CD1c-positive myeloid dendritic cell (primary cell): ENCODE results near the gene CCL3.
"Not testable (repeated sequence)": the region's sequence is repeated elsewhere in the genome, so short reads cannot be mapped to it uniquely, and the experiment has no call there.

Experiments
- DNase-seq: peaks from one replicate; pipeline ENCODE4 v3.0.0-alpha.2; 2016; ENCODE audit errors: extremely low spot score

CCL3 gene

GRCh38 chr17:36086791-36087190, 3.2 kb downstream of the CCL3 start:
- no peak for DNase-seq

GRCh38 chr17:36085765-36086164, 4.2 kb downstream of the CCL3 start:
- peak; percentile 85 for DNase-seq

GRCh38 chr17:36083691-36084090, 6.3 kb downstream of the CCL3 start:
- not testable (repeated sequence) for DNase-seq

- peak; percentile 89 for DNase-seq
Observed at GRCh38 chr17:36082482-36083120, 7.3 kb downstream of the CCL3 start.

GRCh38 chr17:36081681-36082471, 8.1 kb downstream of the CCL3 start:
- peak; percentile 26 for DNase-seq

- no peak for DNase-seq
Observed at GRCh38 chr17:36074365-36074764, 15.6 kb downstream of the CCL3 start.

GRCh38 chr17:36072431-36073121, 17.4 kb downstream of the CCL3 start:
- peak; percentile 90 for DNase-seq

- no peak for DNase-seq
Observed at GRCh38 chr17:36071751-36072150, 18.2 kb downstream of the CCL3 start.

GRCh38 chr17:36070427-36070826, 19.5 kb downstream of the CCL3 start:
- DNase-seq, result no peak

GRCh38 chr17:36069136-36069535, 20.8 kb downstream of the CCL3 start:
- DNase-seq, result no peak

GRCh38 chr17:36068524-36068923, 21.4 kb downstream of the CCL3 start:
- no peak for DNase-seq

- no peak for DNase-seq
Observed at GRCh38 chr17:36066365-36066985, 23.5 kb downstream of the CCL3 start.

- DNase-seq, result no peak
Observed at GRCh38 chr17:36063786-36064541, 26.0 kb downstream of the CCL3 start, which contains the start of gene CCL18. Gene CCL18, plus strand, starts transcription at chr17:36064272. Its CDS starts 71 bp downstream, at chr17:36064343.

- DNase-seq, result peak; percentile 20
Observed at GRCh38 chr17:36060816-36061215, 29.1 kb downstream of the CCL3 start.

- peak; percentile 65 for DNase-seq
Observed at GRCh38 chr17:36059406-36059805, 30.5 kb downstream of the CCL3 start.

- DNase-seq, result peak; percentile 64
Observed at GRCh38 chr17:36057911-36058310, 32.0 kb downstream of the CCL3 start.

GRCh38 chr17:36055921-36056520, 33.9 kb downstream of the CCL3 start:
- peak; percentile 80 for DNase-seq

- DNase-seq, result peak; percentile 52
Observed at GRCh38 chr17:36055171-36055570, 34.8 kb downstream of the CCL3 start.

GRCh38 chr17:36049643-36050042, 40.3 kb downstream of the CCL3 start:
- no peak for DNase-seq

- DNase-seq, result no peak
Observed at GRCh38 chr17:36048066-36048465, 41.9 kb downstream of the CCL3 start.
